ENCODE measurements around the gene C3orf20.

DNA sequence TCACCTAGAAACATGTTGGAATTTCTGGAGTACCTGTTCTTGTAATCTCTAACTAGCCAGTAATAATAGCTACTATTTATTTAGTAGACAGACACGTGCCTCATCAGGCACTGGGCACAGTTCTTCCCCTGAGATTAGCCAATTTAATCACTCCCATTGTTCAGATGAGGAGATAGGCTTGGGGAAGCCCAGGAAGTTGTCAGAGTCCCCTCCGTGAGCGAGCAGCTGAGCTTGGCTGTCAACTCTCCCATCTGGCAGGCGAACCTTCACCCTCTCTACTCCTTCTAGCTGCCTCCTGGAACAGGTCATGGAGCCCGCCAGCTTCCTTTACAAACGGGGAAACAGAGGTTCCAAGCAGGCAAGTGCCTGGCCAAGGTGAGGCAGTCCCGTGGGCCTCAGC lies 112.7 kb downstream of the C3orf20 start:
- TF ChIP-seq, protein P1, sequence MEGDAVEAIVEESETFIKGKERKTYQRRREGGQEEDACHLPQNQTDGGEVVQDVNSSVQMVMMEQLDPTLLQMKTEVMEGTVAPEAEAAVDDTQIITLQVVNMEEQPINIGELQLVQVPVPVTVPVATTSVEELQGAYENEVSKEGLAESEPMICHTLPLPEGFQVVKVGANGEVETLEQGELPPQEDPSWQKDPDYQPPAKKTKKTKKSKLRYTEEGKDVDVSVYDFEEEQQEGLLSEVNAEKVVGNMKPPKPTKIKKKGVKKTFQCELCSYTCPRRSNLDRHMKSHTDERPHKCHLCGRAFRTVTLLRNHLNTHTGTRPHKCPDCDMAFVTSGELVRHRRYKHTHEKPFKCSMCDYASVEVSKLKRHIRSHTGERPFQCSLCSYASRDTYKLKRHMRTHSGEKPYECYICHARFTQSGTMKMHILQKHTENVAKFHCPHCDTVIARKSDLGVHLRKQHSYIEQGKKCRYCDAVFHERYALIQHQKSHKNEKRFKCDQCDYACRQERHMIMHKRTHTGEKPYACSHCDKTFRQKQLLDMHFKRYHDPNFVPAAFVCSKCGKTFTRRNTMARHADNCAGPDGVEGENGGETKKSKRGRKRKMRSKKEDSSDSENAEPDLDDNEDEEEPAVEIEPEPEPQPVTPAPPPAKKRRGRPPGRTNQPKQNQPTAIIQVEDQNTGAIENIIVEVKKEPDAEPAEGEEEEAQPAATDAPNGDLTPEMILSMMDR (IDR thresholded peaks at IDR 0.05; ENCODE audit: insufficient read depth, low read length, poor library complexity, severe bottlenecking), result no peak
- no peak for TF ChIP-seq EZH2phosphoT487 (conservative IDR thresholded peaks at IDR 0.05; ENCODE audit: low read length)

All from SU-DHL-6 (cell line).